WTC11 (cell line): Measurements from ENCODE around the gene ZC2HC1C. TPM values are rescaled to one million over a fixed set of nuclear protein-coding genes. Genes with fewer than 3 reads are reported as not detected.

Experiments
- ATAC-seq: fragments of 200-7000 bp; cut with Tn5 transposase; 2 replicates; pipeline ENCODE4 v1.10.0; 2021; ENCODE audit warnings: mild to moderate bottlenecking, moderate library complexity
- CTCF ChIA-PET: fragments of 300-600 bp; sonication (Branson Sonifier 250); formaldehyde crosslinking; loops from one replicate; lab custom pipeline; 2021; ENCODE audit warnings: antibody characterized with exemption; lab: Charles Lee
- POLR2A ChIA-PET: fragments of 350-600 bp; sonication (Branson Sonifier 250); formaldehyde crosslinking; loops from one replicate; lab custom pipeline; 2021; ENCODE audit warnings: antibody characterized with exemption; lab: Charles Lee
- DNase-seq: peaks from one replicate; pipeline ENCODE4 v3.0.0; 2021; ENCODE audit warnings: low spot score
- H3K27ac Mint-ChIP-seq: 2 replicates; pipeline ENCODE4 v1.8.0; 2021; ENCODE audit warnings: mixed read lengths
- H3K27me3 Mint-ChIP-seq: 2 replicates; pipeline ENCODE4 v1.8.0; 2021; ENCODE audit warnings: low read depth, mild to moderate bottlenecking, moderate library complexity, mixed read lengths
- H3K36me3 Mint-ChIP-seq: 2 replicates; pipeline ENCODE4 v1.8.0; 2021; ENCODE audit warnings: mixed read lengths
- H3K4me1 Mint-ChIP-seq: 2 replicates; pipeline ENCODE4 v1.8.0; 2022; ENCODE audit warnings: mixed read lengths
- H3K4me3 Mint-ChIP-seq: 2 replicates; pipeline ENCODE4 v1.8.0; 2021; ENCODE audit warnings: mild to moderate bottlenecking, moderate library complexity, mixed read lengths
- H3K9me3 Mint-ChIP-seq: 2 replicates; pipeline ENCODE4 v1.8.0; 2021; ENCODE audit warnings: mixed read lengths
- AR ChIP-seq: fragments of 250-450 bp; sonication (Bioruptor Pico); IDR thresholded peaks from 2 replicates; pipeline ENCODE4 v1.9.0; 2021; ENCODE audit warnings: mild to moderate bottlenecking
- ATF6 ChIP-seq: sonication (generic); formaldehyde crosslinking; IDR thresholded peaks from 2 replicates; pipeline ENCODE4 v1.8.1; 2023; ENCODE audit warnings: mild to moderate bottlenecking, missing genetic modification reagents
- CDX4 ChIP-seq: fragments of 250-450 bp; sonication (Bioruptor Pico); IDR thresholded peaks from 2 replicates; pipeline ENCODE4 v1.9.0; 2021; ENCODE audit warnings: moderate library complexity, mild to moderate bottlenecking, inconsistent platforms, borderline replicate concordance
- EMX1 ChIP-seq: fragments of 250-450 bp; sonication (Bioruptor Pico); IDR thresholded peaks from 2 replicates; pipeline ENCODE4 v1.8.0; 2021; ENCODE audit warnings: mild to moderate bottlenecking
- NFE2L1 ChIP-seq: sonication (generic); formaldehyde crosslinking; IDR thresholded peaks from 2 replicates; pipeline ENCODE4 v1.8.1; 2023; ENCODE audit warnings: missing genetic modification reagents
- NR2C2 ChIP-seq: sonication (generic); formaldehyde crosslinking; IDR thresholded peaks from 2 replicates; pipeline ENCODE4 v1.8.0; 2022; ENCODE audit warnings: mild to moderate bottlenecking, missing genetic modification reagents
- PREB ChIP-seq: sonication (generic); formaldehyde crosslinking; IDR thresholded peaks from 2 replicates; pipeline ENCODE4 v1.8.1; 2022; ENCODE audit warnings: mild to moderate bottlenecking, missing genetic modification reagents, moderate library complexity, borderline replicate concordance
- RORB ChIP-seq: fragments of 250-450 bp; sonication (Bioruptor Pico); IDR thresholded peaks from 2 replicates; pipeline ENCODE4 v1.9.0; 2021; ENCODE audit warnings: mild to moderate bottlenecking
- SMAD4 ChIP-seq: sonication (generic); formaldehyde crosslinking; IDR thresholded peaks from 2 replicates; pipeline ENCODE4 v1.8.0; 2022; ENCODE audit warnings: mild to moderate bottlenecking, missing genetic modification reagents
- SOX15 ChIP-seq: fragments of 250-450 bp; sonication (Bioruptor Pico); IDR thresholded peaks from 2 replicates; pipeline ENCODE4 v1.9.0; 2021; ENCODE audit warnings: mild to moderate bottlenecking
- USF1 ChIP-seq: sonication (generic); formaldehyde crosslinking; IDR thresholded peaks from 2 replicates; pipeline ENCODE4 v1.8.0; 2022; ENCODE audit warnings: mild to moderate bottlenecking, missing genetic modification reagents
- ZMAT4 ChIP-seq: fragments of 250-450 bp; sonication (Bioruptor Pico); IDR thresholded peaks from 2 replicates; pipeline ENCODE4 v1.9.0; 2021; ENCODE audit warnings: mild to moderate bottlenecking
- ZNF138 ChIP-seq: sonication (generic); formaldehyde crosslinking; conservative IDR thresholded peaks from 2 replicates; pipeline ENCODE4 v1.8.1; 2022; ENCODE audit warnings: mild to moderate bottlenecking, moderate library complexity, missing genetic modification reagents
- ZNF219 ChIP-seq: sonication (generic); formaldehyde crosslinking; IDR thresholded peaks from 2 replicates; pipeline ENCODE4 v1.8.0; 2023; ENCODE audit warnings: missing genetic modification reagents, mild to moderate bottlenecking, borderline replicate concordance
- ZNF281 ChIP-seq: sonication (generic); formaldehyde crosslinking; IDR thresholded peaks from 2 replicates; pipeline ENCODE4 v1.8.0; 2023; ENCODE audit warnings: mild to moderate bottlenecking, missing genetic modification reagents
- ZNF423 ChIP-seq: fragments of 250-450 bp; sonication (Bioruptor Pico); IDR thresholded peaks from 2 replicates; pipeline ENCODE4 v2.1.2; 2022; ENCODE audit warnings: mild to moderate bottlenecking, moderate library complexity
- total RNA-seq: library from RNA; stranded (reverse); gene quantifications from 3 replicates; pipeline ENCODE4 v1.2.3, GENCODE V29; 2021

ZC2HC1C gene
- total RNA-seq, 1 experiment from 2014 or later: 1.6 TPM

GRCh38 chr14:75049136-75049535 lies 20.3 kb upstream of the ZC2HC1C start:
- TF ChIP-seq EMX1 (CRISPR knock-in tag) (no peak), USF1 (CRISPR knock-in tag) (no peak), ZMAT4 (CRISPR knock-in tag) (no peak), ZNF219 (CRISPR knock-in tag) (no peak), AR (no peak), ATF6 (CRISPR knock-in tag) (no peak), ZNF423 (CRISPR knock-in tag) (no peak)
- ATAC-seq (no peak), DNase-seq (no peak)
- CTCF ChIA-PET: interaction anchor here (0.9 to 1.4 kb wide), 3 partner anchors 39 to 188 kb away, joined by 3 read pairs; no protein-coding TSS in a partner anchor
- Mint-ChIP-seq H3K9me3 (no peaks in the 10 kb centered on the region), H3K27ac (no peak overlapping the region), H3K4me3 (no peak overlapping the region), H3K4me1 (peaks cover 8% of the 10 kb centered on the region; the same call in 1 of the 2 replicates), H3K27me3 (no peaks in the 10 kb centered on the region), H3K36me3 (peaks cover 8% of the 10 kb centered on the region)
- POLR2A ChIA-PET: interaction anchor here (0.7 kb wide), 1 partner anchor 103 kb away, joined by 3 read pairs; no protein-coding TSS in a partner anchor

- TF ChIP-seq SOX15 (CRISPR knock-in tag) (no peak), NFE2L1 (CRISPR knock-in tag) (no peak), CDX4 (CRISPR knock-in tag) (no peak), NR2C2 (no peak), ZNF281 (CRISPR knock-in tag) (no peak), ZNF138 (CRISPR knock-in tag) (no peak), RORB (CRISPR knock-in tag) (no peak), AR (no peak), PREB (CRISPR knock-in tag) (no peak), EMX1 (CRISPR knock-in tag) (no peak), SMAD4 (no peak)
- no peaks in the 10 kb centered on the region for H3K9me3 Mint-ChIP-seq
- ChIA-PET POLR2A (no interaction called here), CTCF (interaction anchor here (0.9 to 1.4 kb wide), 2 partner anchors 105 to 189 kb away, joined by 3 read pairs; no protein-coding TSS in a partner anchor)
- DNase-seq (no peak), ATAC-seq (no peak)
- peaks cover 8% of the 10 kb centered on the region for H3K36me3 Mint-ChIP-seq
- peaks cover 8% of the 10 kb centered on the region; the same call in 1 of the 2 replicates for H3K4me1 Mint-ChIP-seq
- H3K27ac Mint-ChIP-seq: no peak overlapping the region
- peak overlapping the region; percentile 66 for H3K4me3 Mint-ChIP-seq
- no peaks in the 10 kb centered on the region for H3K27me3 Mint-ChIP-seq
These were observed 19.7 kb upstream of the ZC2HC1C start for GRCh38 chr14:75049731-75050201.
